ENCODE data around the gene VASP. TPM values are rescaled to one million over a fixed set of nuclear protein-coding genes. Genes with fewer than 3 reads are reported as not detected.

The VASP gene
- total RNA-seq, 4 donors from 2014 or later = 39.2 to 82.9 (median 52.7) TPM

DNA sequence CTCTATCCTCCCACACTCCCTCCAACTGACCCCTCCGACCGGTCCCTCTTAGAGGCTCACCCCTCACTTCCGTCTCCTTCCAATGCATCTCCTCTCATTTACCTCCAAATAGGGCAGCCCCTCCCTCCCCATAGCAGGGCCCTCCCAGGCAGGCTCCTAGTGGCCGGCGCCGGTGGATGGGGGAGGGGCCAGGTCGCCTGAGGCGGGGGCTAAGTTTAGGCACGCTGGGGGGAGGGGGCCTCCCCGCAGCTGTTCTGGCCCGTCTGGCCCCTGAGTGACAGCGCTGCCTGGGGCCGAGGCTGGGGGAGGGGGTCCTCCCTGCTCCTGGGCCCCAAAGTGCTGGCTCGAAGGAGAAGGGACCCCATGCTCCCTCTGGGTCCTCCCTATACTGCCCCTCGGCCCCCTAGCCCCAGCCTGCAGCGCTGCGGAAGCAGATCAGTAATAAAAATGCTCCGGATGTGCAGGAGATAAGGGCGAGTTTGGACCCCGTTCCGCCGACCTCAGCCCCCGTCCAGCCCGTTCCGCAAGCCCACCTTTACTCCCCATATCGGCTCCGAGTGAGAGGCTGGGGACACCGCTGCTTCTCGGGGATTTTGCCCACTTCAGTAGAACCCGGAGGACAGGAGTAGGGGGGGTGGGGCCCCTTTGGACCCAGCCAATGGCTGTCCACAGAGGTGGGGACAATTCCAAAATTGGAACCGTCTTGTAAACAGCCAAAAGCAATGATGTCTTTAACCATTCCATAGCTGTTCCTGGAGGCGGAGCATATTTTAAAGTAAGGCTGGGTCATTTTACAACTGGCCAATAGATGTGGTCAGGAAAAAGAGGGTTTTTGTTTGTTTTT is 14.4 kb upstream of the VASP start:
- Histone ChIP-seq H3K27ac (peak overlapping the region; percentile 28 to 85 (median 78)), H3K4me3 (peak overlapping the region; percentile 25 to 78 (median 56)), H3K27me3 (peaks cover 0 to 16% (median 0%) of the 10 kb centered on the region in 4 donors), H3K36me3 (no peaks in the 10 kb centered on the region), H3K9me3 (no peaks in the 10 kb centered on the region), H3K4me1 (peaks cover 28 to 42% (median 34%) of the 10 kb centered on the region in 3 donors)
- no peak for DNase-seq
- TF ChIP-seq, protein P1, sequence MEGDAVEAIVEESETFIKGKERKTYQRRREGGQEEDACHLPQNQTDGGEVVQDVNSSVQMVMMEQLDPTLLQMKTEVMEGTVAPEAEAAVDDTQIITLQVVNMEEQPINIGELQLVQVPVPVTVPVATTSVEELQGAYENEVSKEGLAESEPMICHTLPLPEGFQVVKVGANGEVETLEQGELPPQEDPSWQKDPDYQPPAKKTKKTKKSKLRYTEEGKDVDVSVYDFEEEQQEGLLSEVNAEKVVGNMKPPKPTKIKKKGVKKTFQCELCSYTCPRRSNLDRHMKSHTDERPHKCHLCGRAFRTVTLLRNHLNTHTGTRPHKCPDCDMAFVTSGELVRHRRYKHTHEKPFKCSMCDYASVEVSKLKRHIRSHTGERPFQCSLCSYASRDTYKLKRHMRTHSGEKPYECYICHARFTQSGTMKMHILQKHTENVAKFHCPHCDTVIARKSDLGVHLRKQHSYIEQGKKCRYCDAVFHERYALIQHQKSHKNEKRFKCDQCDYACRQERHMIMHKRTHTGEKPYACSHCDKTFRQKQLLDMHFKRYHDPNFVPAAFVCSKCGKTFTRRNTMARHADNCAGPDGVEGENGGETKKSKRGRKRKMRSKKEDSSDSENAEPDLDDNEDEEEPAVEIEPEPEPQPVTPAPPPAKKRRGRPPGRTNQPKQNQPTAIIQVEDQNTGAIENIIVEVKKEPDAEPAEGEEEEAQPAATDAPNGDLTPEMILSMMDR (IDR thresholded peaks at IDR 0.05) = no peak
- no peak for TF ChIP-seq POLR2A (IDR thresholded peaks at IDR 0.05)
- intact Hi-C loops (cut with DNase I) = no loop called here
- WGBS, 2 donors = 6 to 12% methylated on average over 18 to 19 of the region's 32 CpGs

DNA sequence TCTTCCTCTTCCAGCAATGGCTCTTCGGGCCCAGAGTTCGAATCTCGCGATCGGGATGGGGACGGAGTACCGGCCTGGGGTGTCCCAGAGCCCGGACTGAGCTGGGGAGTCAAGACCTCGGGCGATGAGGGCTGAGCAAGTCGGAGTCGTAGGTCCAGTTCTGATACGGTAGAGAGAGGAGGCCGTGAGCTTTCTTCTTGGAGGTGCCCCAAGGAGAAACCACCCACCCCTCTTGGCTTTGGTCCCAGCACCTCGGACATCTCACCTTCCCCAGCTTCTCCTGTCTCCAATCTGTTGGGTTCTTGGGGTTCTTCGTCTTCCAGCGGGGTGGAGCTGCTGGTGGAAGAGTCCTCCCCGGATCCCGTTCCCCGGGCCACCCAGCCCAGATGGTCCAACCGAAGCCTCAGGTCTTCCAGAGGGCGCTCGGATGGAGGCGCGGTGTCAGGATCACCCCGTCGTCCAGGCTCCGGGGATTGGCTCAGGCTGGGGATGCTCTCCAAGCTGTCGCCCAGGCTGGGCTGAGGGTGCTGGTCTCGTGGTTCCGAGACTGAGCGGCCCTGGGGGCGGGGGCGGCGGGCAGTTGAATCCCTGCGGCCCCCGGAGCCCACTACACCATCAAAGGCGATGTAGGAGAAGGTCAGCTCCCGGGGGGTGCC is 12.9 kb upstream of the VASP start:
- TF ChIP-seq POLR2A (IDR thresholded peaks at IDR 0.05) = no peak
- TF ChIP-seq, protein P1 (IDR thresholded peaks at IDR 0.05) = no peak
- Histone ChIP-seq H3K36me3 (no peaks in the 10 kb centered on the region), H3K4me3 (no peak overlapping the region), H3K27me3 (peaks cover 0 to 23% (median 0%) of the 10 kb centered on the region in 4 donors), H3K4me1 (peaks cover 43 to 57% (median 47%) of the 10 kb centered on the region in 3 donors), H3K27ac (no peak overlapping the region), H3K9me3 (no peaks in the 10 kb centered on the region)
- WGBS, 2 donors = 90 to 91% methylated on average over 14 to 23 of the region's 39 CpGs
- no peak for DNase-seq
- intact Hi-C loops (cut with DNase I) = no loop called here

DNA sequence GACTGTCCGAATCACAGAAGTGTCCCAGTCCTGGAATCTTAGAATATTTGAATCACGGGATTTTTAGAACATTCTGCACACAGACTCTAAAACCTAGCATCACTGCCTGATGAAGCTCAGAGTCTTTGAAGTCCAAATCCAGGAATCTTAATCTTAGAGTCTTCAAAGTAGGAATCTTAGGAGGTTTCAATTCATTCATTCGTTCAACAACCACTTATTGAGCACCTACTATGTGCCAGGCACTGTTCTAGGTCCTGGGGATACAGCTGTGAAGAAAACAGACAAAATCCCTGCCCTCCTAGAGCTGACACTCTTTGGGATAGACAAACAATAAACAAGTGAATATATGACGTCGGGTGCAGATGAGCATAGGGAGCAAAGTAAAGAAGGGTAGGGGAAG is 12.1 kb upstream of the VASP start:
- Histone ChIP-seq H3K4me3 (no peak overlapping the region), H3K4me1 (peaks cover 44 to 63% (median 47%) of the 10 kb centered on the region in 3 donors), H3K9me3 (no peaks in the 10 kb centered on the region), H3K36me3 (no peaks in the 10 kb centered on the region), H3K27ac (no peak overlapping the region), H3K27me3 (peaks cover 0 to 28% (median 0%) of the 10 kb centered on the region in 4 donors)
- TF ChIP-seq, protein P1 (IDR thresholded peaks at IDR 0.05) = no peak
- no peak for TF ChIP-seq POLR2A (IDR thresholded peaks at IDR 0.05)
- DNase-seq = no peak
- WGBS, 2 donors = 77 to 79% methylated on average over 4 to 5 of the region's 5 CpGs
- intact Hi-C loops (cut with DNase I) = no loop called here

DNA sequence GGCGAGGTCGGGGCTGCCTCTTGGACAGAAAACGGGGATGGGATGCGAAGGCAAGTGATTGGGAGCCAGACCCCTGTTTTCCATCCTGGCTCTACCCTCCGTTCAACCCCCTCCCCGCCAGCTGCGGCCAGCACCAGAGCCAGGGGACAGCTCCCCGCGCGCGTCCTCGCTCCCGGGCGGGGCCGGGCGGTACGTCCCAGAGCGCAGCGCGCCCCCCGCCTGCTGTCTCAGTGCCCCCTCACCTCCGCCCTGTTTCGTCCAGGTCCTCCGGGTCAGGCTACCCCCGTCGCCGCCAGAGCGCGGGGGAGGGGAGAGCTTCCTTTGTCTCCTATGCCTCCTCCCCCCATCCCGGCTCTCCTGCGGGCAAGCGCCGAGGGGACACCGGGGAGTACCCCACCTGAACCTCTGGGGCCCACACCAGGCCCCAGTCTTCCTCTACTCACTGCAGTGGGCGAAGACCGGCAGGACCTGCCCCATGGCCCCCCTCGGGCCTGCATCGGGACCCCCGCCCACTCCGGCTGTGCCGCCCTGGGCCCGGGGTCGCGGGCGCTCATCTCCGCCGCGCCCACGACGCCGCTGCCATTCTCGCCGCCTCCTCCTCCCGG is 10.8 kb upstream of the VASP start:
- peaks cover 0 to 28% (median 0%) of the 10 kb centered on the region in 4 donors for H3K27me3 ChIP-seq
- H3K4me1 ChIP-seq = peaks cover 44 to 63% (median 47%) of the 10 kb centered on the region in 3 donors
- no peaks in the 10 kb centered on the region for H3K36me3 ChIP-seq
- H3K27ac ChIP-seq = peak overlapping the region; percentile 29 to 77 (median 64)
- intact Hi-C loops (cut with DNase I) = no loop called here
- no peak for DNase-seq
- TF ChIP-seq, protein P1 (IDR thresholded peaks at IDR 0.05) = no peak
- 0 to 8% methylated on average over 2 of the region's 54 CpGs for WGBS, 2 donors
- no peaks in the 10 kb centered on the region for H3K9me3 ChIP-seq
- H3K4me3 ChIP-seq = peak overlapping the region; percentile 41 to 79 (median 69)

Data from esophagus squamous epithelium (tissue), 5 donors.